Liver (tissue), 9 donors: ENCODE results near the gene MAP4K2. TPM values are rescaled to one million over a fixed set of nuclear protein-coding genes. Genes with fewer than 3 reads are reported as not detected.

Source experiments
- DNase-seq: peaks from one replicate; pipeline ENCODE4 v3.0.0-alpha.2; 2017; ENCODE audit warnings: low spot score
- H3K27ac ChIP-seq, 2 donors: one replicate each; pipeline ENCODE4 v1.7.0; 2013; ENCODE audit warnings: inconsistent platforms in 2 of 2, low read length in 2 of 2, control low read depth in 1 of 2, low read depth in 1 of 2, mild to moderate bottlenecking in 1 of 2
- H3K27me3 ChIP-seq, 4 donors: one replicate each; pipeline versions ENCODE4 v1.6.1 to v1.7.0; 2013; ENCODE audit warnings: low read length in 3 of 4, inconsistent platforms in 1 of 4, mild to moderate bottlenecking in 1 of 4, moderate library complexity in 1 of 4; ENCODE audit not compliant: control insufficient read depth in 4 of 4, insufficient read depth in 4 of 4
- H3K36me3 ChIP-seq, 4 donors: one replicate each; pipeline versions ENCODE4 v1.6.1 to v1.7.0; 2013; ENCODE audit warnings: low read length in 3 of 4, mild to moderate bottlenecking in 3 of 4, low read depth in 1 of 4, moderate library complexity in 1 of 4; ENCODE audit not compliant: control insufficient read depth in 4 of 4, insufficient read depth in 3 of 4
- H3K4me1 ChIP-seq, 4 donors: one replicate each; pipeline versions ENCODE4 v1.6.1 to v1.7.0; 2013; ENCODE audit warnings: low read length in 3 of 4, mild to moderate bottlenecking in 3 of 4, moderate library complexity in 1 of 4; ENCODE audit not compliant: control insufficient read depth in 4 of 4, insufficient read depth in 4 of 4
- H3K4me3 ChIP-seq, 3 donors: one replicate each; pipeline versions ENCODE4 v1.6.1 to v1.7.0; 2013; ENCODE audit warnings: low read length in 3 of 3, control low read depth in 1 of 3, low read depth in 1 of 3, mild to moderate bottlenecking in 1 of 3
- H3K9ac ChIP-seq, 2 donors: one replicate each; pipeline ENCODE4 v1.7.0; 2013; ENCODE audit warnings: low read length in 2 of 2, mild to moderate bottlenecking in 2 of 2, moderate library complexity in 2 of 2, control low read depth in 1 of 2, low read depth in 1 of 2
- H3K9me3 ChIP-seq, 4 donors: one replicate each; pipeline versions ENCODE4 v1.6.1 to v1.7.0; 2013; ENCODE audit warnings: low read length in 3 of 4; ENCODE audit not compliant: control insufficient read depth in 4 of 4
- EGR1 ChIP-seq, 2 donors: IDR thresholded peaks; 2 replicates each; pipeline ENCODE4 v1.6.1; 2016 to 2018; ENCODE audit warnings: antibody characterized with exemption in 2 of 2, low read depth in 2 of 2
- FOXA1 ChIP-seq: IDR thresholded peaks from 2 replicates; pipeline ENCODE4 v1.6.1; 2016; ENCODE audit warnings: antibody characterized with exemption
- FOXA2 ChIP-seq: IDR thresholded peaks from 2 replicates; pipeline ENCODE4 v1.6.1; 2016; ENCODE audit warnings: antibody characterized with exemption
- GABPA ChIP-seq, 2 donors: IDR thresholded peaks in 1 of 2; conservative IDR thresholded peaks in 1 of 2; 2 replicates each; pipeline ENCODE4 v1.6.1; 2016; ENCODE audit warnings: antibody characterized with exemption in 2 of 2, mild to moderate bottlenecking in 1 of 2, moderate library complexity in 1 of 2
- HNF4A ChIP-seq, 2 donors: conservative IDR thresholded peaks; 2 replicates each; pipeline ENCODE4 v1.6.1; 2016; ENCODE audit warnings: antibody characterized with exemption in 2 of 2, mild to moderate bottlenecking in 2 of 2
- HNF4G ChIP-seq: IDR thresholded peaks from 2 replicates; pipeline ENCODE4 v1.6.1; 2016; ENCODE audit warnings: antibody characterized with exemption
- JUND ChIP-seq, 2 donors: IDR thresholded peaks; 2 replicates each; pipeline ENCODE4 v1.6.1; 2016; ENCODE audit warnings: antibody characterized with exemption in 2 of 2
- NR2F2 ChIP-seq: IDR thresholded peaks from 2 replicates; pipeline ENCODE4 v1.6.1; 2016; ENCODE audit warnings: antibody characterized with exemption
- RAD21 ChIP-seq, 2 donors: IDR thresholded peaks; 2 replicates each; pipeline ENCODE4 v1.6.1; 2016; ENCODE audit warnings: antibody characterized with exemption in 2 of 2, mild to moderate bottlenecking in 2 of 2
- RXRA ChIP-seq, 2 donors: IDR thresholded peaks; 2 replicates each; pipeline ENCODE4 v1.6.1; 2017 to 2018; ENCODE audit warnings: antibody characterized with exemption in 2 of 2, mild to moderate bottlenecking in 1 of 2
- SP1 ChIP-seq: IDR thresholded peaks from 2 replicates; pipeline ENCODE4 v1.6.1; 2018; ENCODE audit warnings: antibody characterized with exemption, mild to moderate bottlenecking
- TAF1 ChIP-seq: conservative IDR thresholded peaks from 2 replicates; pipeline ENCODE4 v1.6.1; 2016; ENCODE audit warnings: antibody characterized with exemption, mild to moderate bottlenecking
- YY1 ChIP-seq: IDR thresholded peaks from 2 replicates; pipeline ENCODE4 v1.6.1; 2016; ENCODE audit warnings: antibody characterized with exemption, mild to moderate bottlenecking
- WGBS: extraction: QIAGEN DNeasy Blood & Tissue Kit; methylation state at CpG from one replicate; pipeline ENCODE4 v1.1.7; 2013; 5-methylcytosine and 5-hydroxymethylcytosine counted together
- polyA plus RNA-seq, 2 donors: library from polyadenylated mRNA; stranded (reverse) in 1 of 2; unstranded in 1 of 2; fragments of 200-250 nt in 1 of 2; fragments of >200 nt in 1 of 2; fragmentation: Nextera tagmentation in 1 of 2; extraction: Ambion mirVana in 1 of 2; gene quantifications; one replicate each; pipeline versions ENCODE4 v1.2.1 to v1.2.3, GENCODE V29; 2013 to 2015
- total RNA-seq, 2 donors: library from RNA; depleted of rRNA; stranded (reverse); fragments of >200 nt; gene quantifications; one replicate each; pipeline ENCODE4 v1.2.3, GENCODE V29; 2014
- TF ChIP-seq, protein P1 (sequence below): fragments of 150-350 bp; IDR thresholded peaks from 2 replicates; pipeline ENCODE4 v1.5.1; 2017; ENCODE audit warnings: improper control_type of control experiment, low read depth, low read length; ENCODE audit not compliant: missing input control
- TF ChIP-seq, protein P2 (sequence below): IDR thresholded peaks from 2 replicates; pipeline ENCODE4 v1.6.1; 2016; ENCODE audit warnings: antibody characterized with exemption
- TF ChIP-seq, protein P3 (sequence below): IDR thresholded peaks from 2 replicates; pipeline ENCODE4 v1.6.1; 2016; ENCODE audit warnings: antibody characterized with exemption
- TF ChIP-seq, protein P4 (sequence below): IDR thresholded peaks from 2 replicates; pipeline ENCODE4 v1.6.1; 2016; ENCODE audit warnings: antibody characterized with exemption
- TF ChIP-seq, protein P5 (sequence below): IDR thresholded peaks from 2 replicates; pipeline ENCODE4 v1.6.1; 2016; ENCODE audit warnings: antibody characterized with exemption, mild to moderate bottlenecking
- donor health status: healthy.
- donor health status: healthy.
- donor health status: healthy.
- donor health status: healthy.
- donor health status: healthy.

The MAP4K2 gene
- total and polyA plus RNA-seq, 4 donors = 2.1 to 6.9 (median 3.5) TPM

DNA sequence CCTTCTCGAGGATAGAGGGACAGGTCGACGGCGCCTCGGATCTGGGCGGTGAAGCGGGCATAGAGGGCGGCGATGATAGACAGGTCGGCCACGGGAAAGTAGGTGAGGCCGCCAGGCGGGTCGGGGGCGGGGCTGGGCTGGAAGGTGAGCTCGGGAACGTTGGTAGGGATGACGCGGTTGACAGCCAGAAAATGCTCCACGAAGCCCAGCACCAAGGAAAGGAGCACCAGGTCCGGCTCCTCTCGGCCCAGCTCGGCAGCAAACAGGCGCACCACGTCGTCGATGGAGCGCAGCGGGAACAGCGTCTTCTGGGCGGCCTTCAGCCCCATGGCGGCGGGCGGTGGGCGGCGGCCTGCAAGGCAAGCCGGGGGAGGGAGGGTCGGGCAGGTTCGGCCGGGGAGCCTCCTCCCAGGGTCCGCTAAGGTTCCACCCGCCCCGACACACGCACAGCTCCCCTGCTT, 6.8 kb upstream of the MAP4K2 start:
- DNase-seq = peak; percentile 62
- WGBS = 4% methylated on average over 44 of the region's 44 CpGs
- no peak overlapping the region for H3K9ac ChIP-seq
- peak overlapping the region; percentile 62 to 84 (median 81) for H3K4me3 ChIP-seq
- H3K27me3 ChIP-seq = no peaks in the 10 kb centered on the region
- peaks cover 4 to 12% (median 7%) of the 10 kb centered on the region in 4 donors for H3K4me1 ChIP-seq
- peak overlapping the region; percentile 15 to 54 for H3K27ac ChIP-seq
- peaks cover 3 to 20% (median 5%) of the 10 kb centered on the region in 4 donors for H3K36me3 ChIP-seq
- no peaks in the 10 kb centered on the region for H3K9me3 ChIP-seq
- TF ChIP-seq FOXA2 = no peak
- TF ChIP-seq, protein P1, sequence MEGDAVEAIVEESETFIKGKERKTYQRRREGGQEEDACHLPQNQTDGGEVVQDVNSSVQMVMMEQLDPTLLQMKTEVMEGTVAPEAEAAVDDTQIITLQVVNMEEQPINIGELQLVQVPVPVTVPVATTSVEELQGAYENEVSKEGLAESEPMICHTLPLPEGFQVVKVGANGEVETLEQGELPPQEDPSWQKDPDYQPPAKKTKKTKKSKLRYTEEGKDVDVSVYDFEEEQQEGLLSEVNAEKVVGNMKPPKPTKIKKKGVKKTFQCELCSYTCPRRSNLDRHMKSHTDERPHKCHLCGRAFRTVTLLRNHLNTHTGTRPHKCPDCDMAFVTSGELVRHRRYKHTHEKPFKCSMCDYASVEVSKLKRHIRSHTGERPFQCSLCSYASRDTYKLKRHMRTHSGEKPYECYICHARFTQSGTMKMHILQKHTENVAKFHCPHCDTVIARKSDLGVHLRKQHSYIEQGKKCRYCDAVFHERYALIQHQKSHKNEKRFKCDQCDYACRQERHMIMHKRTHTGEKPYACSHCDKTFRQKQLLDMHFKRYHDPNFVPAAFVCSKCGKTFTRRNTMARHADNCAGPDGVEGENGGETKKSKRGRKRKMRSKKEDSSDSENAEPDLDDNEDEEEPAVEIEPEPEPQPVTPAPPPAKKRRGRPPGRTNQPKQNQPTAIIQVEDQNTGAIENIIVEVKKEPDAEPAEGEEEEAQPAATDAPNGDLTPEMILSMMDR = no peak
- no peak for TF ChIP-seq JUND (IDR thresholded peaks at IDR 0.05)
- no peak for TF ChIP-seq NR2F2
- TF ChIP-seq, protein P2, sequence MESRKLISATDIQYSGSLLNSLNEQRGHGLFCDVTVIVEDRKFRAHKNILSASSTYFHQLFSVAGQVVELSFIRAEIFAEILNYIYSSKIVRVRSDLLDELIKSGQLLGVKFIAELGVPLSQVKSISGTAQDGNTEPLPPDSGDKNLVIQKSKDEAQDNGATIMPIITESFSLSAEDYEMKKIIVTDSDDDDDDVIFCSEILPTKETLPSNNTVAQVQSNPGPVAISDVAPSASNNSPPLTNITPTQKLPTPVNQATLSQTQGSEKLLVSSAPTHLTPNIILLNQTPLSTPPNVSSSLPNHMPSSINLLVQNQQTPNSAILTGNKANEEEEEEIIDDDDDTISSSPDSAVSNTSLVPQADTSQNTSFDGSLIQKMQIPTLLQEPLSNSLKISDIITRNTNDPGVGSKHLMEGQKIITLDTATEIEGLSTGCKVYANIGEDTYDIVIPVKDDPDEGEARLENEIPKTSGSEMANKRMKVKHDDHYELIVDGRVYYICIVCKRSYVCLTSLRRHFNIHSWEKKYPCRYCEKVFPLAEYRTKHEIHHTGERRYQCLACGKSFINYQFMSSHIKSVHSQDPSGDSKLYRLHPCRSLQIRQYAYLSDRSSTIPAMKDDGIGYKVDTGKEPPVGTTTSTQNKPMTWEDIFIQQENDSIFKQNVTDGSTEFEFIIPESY = no peak
- no peak for TF ChIP-seq EGR1 (IDR thresholded peaks at IDR 0.05; ENCODE audit: low read depth in 2 of 2)
- TF ChIP-seq, protein P3, sequence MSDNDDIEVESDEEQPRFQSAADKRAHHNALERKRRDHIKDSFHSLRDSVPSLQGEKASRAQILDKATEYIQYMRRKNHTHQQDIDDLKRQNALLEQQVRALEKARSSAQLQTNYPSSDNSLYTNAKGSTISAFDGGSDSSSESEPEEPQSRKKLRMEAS = no peak
- TF ChIP-seq RXRA (IDR thresholded peaks at IDR 0.05) = no peak
- TF ChIP-seq, protein P4, sequence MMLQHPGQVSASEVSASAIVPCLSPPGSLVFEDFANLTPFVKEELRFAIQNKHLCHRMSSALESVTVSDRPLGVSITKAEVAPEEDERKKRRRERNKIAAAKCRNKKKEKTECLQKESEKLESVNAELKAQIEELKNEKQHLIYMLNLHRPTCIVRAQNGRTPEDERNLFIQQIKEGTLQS = no peak
- no peak for TF ChIP-seq RAD21 (IDR thresholded peaks at IDR 0.05)
- no peak for TF ChIP-seq FOXA1
- no peak for TF ChIP-seq SP1
- TF ChIP-seq GABPA (IDR thresholded peaks at IDR 0.05 in 1 of 2, conservative IDR thresholded peaks at IDR 0.05 in 1 of 2) = no peak
- no peak for TF ChIP-seq TAF1
- TF ChIP-seq YY1 = no peak
- no peak for TF ChIP-seq HNF4A (conservative IDR thresholded peaks at IDR 0.05)
- TF ChIP-seq, protein P5, sequence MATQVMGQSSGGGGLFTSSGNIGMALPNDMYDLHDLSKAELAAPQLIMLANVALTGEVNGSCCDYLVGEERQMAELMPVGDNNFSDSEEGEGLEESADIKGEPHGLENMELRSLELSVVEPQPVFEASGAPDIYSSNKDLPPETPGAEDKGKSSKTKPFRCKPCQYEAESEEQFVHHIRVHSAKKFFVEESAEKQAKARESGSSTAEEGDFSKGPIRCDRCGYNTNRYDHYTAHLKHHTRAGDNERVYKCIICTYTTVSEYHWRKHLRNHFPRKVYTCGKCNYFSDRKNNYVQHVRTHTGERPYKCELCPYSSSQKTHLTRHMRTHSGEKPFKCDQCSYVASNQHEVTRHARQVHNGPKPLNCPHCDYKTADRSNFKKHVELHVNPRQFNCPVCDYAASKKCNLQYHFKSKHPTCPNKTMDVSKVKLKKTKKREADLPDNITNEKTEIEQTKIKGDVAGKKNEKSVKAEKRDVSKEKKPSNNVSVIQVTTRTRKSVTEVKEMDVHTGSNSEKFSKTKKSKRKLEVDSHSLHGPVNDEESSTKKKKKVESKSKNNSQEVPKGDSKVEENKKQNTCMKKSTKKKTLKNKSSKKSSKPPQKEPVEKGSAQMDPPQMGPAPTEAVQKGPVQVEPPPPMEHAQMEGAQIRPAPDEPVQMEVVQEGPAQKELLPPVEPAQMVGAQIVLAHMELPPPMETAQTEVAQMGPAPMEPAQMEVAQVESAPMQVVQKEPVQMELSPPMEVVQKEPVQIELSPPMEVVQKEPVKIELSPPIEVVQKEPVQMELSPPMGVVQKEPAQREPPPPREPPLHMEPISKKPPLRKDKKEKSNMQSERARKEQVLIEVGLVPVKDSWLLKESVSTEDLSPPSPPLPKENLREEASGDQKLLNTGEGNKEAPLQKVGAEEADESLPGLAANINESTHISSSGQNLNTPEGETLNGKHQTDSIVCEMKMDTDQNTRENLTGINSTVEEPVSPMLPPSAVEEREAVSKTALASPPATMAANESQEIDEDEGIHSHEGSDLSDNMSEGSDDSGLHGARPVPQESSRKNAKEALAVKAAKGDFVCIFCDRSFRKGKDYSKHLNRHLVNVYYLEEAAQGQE = no peak
- TF ChIP-seq HNF4G = no peak
